HepG2 (cell line): ENCODE measurements around the gene RAB3B. TPM values are rescaled to one million over a fixed set of nuclear protein-coding genes. Genes with fewer than 3 reads are reported as not detected.
A peak's percentile ranks its signal among the peaks of the same experiment; 100 is the strongest.

ENCODE experiments used
- CHD2 ChIP-seq: IDR thresholded peaks from 2 replicates; pipeline ENCODE4 v1.6.1; 2011; ENCODE audit warnings: low read depth, low read length, improper control_type of control experiment
- FLYWCH1 ChIP-seq: sonication (generic); formaldehyde crosslinking; IDR thresholded peaks from 2 replicates; pipeline ENCODE4 v1.8.1; 2023; ENCODE audit warnings: mild to moderate bottlenecking, missing genetic modification reagents
- FOSL1 ChIP-seq: sonication (generic); formaldehyde crosslinking; IDR thresholded peaks from 2 replicates; pipeline ENCODE4 v1.9.0; 2021; ENCODE audit warnings: missing genetic modification reagents, borderline replicate concordance
- FOXK1 ChIP-seq: sonication (generic); formaldehyde crosslinking; IDR thresholded peaks from 2 replicates; pipeline ENCODE4 v1.4.0; 2020; ENCODE audit warnings: low read depth, missing genetic modification reagents, borderline replicate concordance
- FOXP1 ChIP-seq, 2 experiments: fragments of 450-650 bp in 1 of 2; IDR thresholded peaks; 2 replicates each; pipeline ENCODE4 v1.6.1; 2017 to 2018; ENCODE audit warnings: antibody characterized with exemption in 1 of 2
- GABPA ChIP-seq, 2 experiments: IDR thresholded peaks; 2 replicates each; pipeline ENCODE4 v1.6.1; 2011 to 2016; ENCODE audit warnings: low read depth in 2 of 2, low read length in 1 of 2, missing biosample characterization in 1 of 2, missing genetic modification characterization in 1 of 2
- HNF4A ChIP-seq: sonication (generic); formaldehyde crosslinking; IDR thresholded peaks from 2 replicates; pipeline ENCODE4 v1.4.0; 2020; ENCODE audit warnings: missing genetic modification reagents
- HOXA9 ChIP-seq: sonication (generic); formaldehyde crosslinking; IDR thresholded peaks from 2 replicates; pipeline ENCODE4 v1.8.1; 2022; ENCODE audit warnings: missing genetic modification reagents, mild to moderate bottlenecking, moderate library complexity, borderline replicate concordance
- MED1 ChIP-seq: sonication (generic); formaldehyde crosslinking; IDR thresholded peaks from 2 replicates; pipeline ENCODE4 v1.4.0; 2020; ENCODE audit warnings: missing genetic modification reagents
- MEIS2 ChIP-seq: sonication (generic); formaldehyde crosslinking; IDR thresholded peaks from 2 replicates; pipeline ENCODE4 v1.9.0; 2021; ENCODE audit warnings: mild to moderate bottlenecking, missing genetic modification reagents
- NR2C2 ChIP-seq: sonication (generic); formaldehyde crosslinking; IDR thresholded peaks from 2 replicates; pipeline ENCODE4 v1.4.0; 2020; ENCODE audit warnings: missing genetic modification reagents, mild to moderate bottlenecking, moderate library complexity, borderline replicate concordance
- RNF2 ChIP-seq: fragments of 450-650 bp; conservative IDR thresholded peaks from 2 replicates; pipeline ENCODE4 v1.6.1; 2016; ENCODE audit warnings: low read depth
- SP5 ChIP-seq: IDR thresholded peaks from 2 replicates; pipeline ENCODE4 v1.6.1; 2016; ENCODE audit warnings: low read depth, borderline replicate concordance
- TBL1XR1 ChIP-seq: fragments of 150-350 bp; IDR thresholded peaks from 2 replicates; pipeline ENCODE4 v1.6.1; 2014; ENCODE audit warnings: borderline replicate concordance, low read length; ENCODE audit not compliant: partially characterized antibody
- TBX2 ChIP-seq: sonication (generic); formaldehyde crosslinking; IDR thresholded peaks from 2 replicates; pipeline ENCODE4 v1.5.0; 2020; ENCODE audit warnings: missing genetic modification reagents, mild to moderate bottlenecking, borderline replicate concordance
- TCF7 ChIP-seq: sonication (generic); IDR thresholded peaks from 2 replicates; pipeline ENCODE4 v1.6.1; 2016; ENCODE audit warnings: antibody characterized with exemption, low read depth
- ZFYVE20 ChIP-seq: sonication (generic); formaldehyde crosslinking; IDR thresholded peaks from 2 replicates; pipeline ENCODE4 v1.8.0; 2023; ENCODE audit warnings: low read depth, mild to moderate bottlenecking, moderate library complexity, missing genetic modification reagents, borderline replicate concordance
- ZIK1 ChIP-seq: sonication (generic); formaldehyde crosslinking; IDR thresholded peaks from 2 replicates; pipeline ENCODE4 v1.5.0; 2020; ENCODE audit warnings: mild to moderate bottlenecking, low read depth, missing genetic modification reagents, borderline replicate concordance
- ZNF441 ChIP-seq: sonication (generic); formaldehyde crosslinking; IDR thresholded peaks from 2 replicates; pipeline ENCODE4 v1.7.0; 2021; ENCODE audit warnings: missing genetic modification reagents, borderline replicate concordance
- polyA plus RNA-seq, 8 experiments: library from polyadenylated mRNA; depleted of rRNA in 3 of 8; stranded (reverse) in 7 of 8; unstranded in 1 of 8; fragments of >200 nt; fragmentation: Illumina TruSeq in 4 of 8; extraction: Trizol in 4 of 8; gene quantifications; 2 replicates each; pipeline versions ENCODE4 v1.2.1 to v1.2.3, GENCODE V29; 2011 to 2016; ENCODE audit warnings: low read depth in 4 of 8, missing spikeins in 1 of 8, mixed read lengths in 1 of 8; ENCODE audit not compliant: insufficient read depth in 1 of 8
- total RNA-seq, 5 experiments: library from RNA; depleted of rRNA; stranded (reverse); fragments of >200 nt; fragmentation: Illumina TruSeq; extraction: Trizol; gene quantifications; 2 replicates each; pipeline ENCODE4 v1.2.3, GENCODE V29; 2016; ENCODE audit warnings: low read depth in 1 of 5
- TF ChIP-seq, protein P1 (sequence below): sonication (generic); formaldehyde crosslinking; IDR thresholded peaks from 2 replicates; pipeline ENCODE4 v1.4.0; 2020; ENCODE audit warnings: missing genetic modification reagents
- TF ChIP-seq, protein P2 (sequence below): IDR thresholded peaks from 2 replicates; pipeline ENCODE4 v1.6.1; 2012; ENCODE audit warnings: inconsistent platforms
- TF ChIP-seq, protein P3 (sequence below): sonication (generic); formaldehyde crosslinking; conservative IDR thresholded peaks from 2 replicates; pipeline ENCODE4 v1.4.0; 2020; ENCODE audit warnings: missing genetic modification reagents
- TF ChIP-seq, protein P4 (sequence below): sonication (generic); formaldehyde crosslinking; IDR thresholded peaks from 2 replicates; pipeline ENCODE4 v1.4.0; 2020; ENCODE audit warnings: missing genetic modification reagents
- TF ChIP-seq, protein P5 (sequence below): sonication (generic); formaldehyde crosslinking; IDR thresholded peaks from 2 replicates; pipeline ENCODE4 v1.9.0; 2021; ENCODE audit warnings: missing genetic modification reagents, borderline replicate concordance

Gene RAB3B
- total and polyA plus RNA-seq, 2 of the 13 experiments (the other 11 are each of a cell fraction or from before 2014, with no cell fraction given), result 1.0 to 1.2 TPM

DNA sequence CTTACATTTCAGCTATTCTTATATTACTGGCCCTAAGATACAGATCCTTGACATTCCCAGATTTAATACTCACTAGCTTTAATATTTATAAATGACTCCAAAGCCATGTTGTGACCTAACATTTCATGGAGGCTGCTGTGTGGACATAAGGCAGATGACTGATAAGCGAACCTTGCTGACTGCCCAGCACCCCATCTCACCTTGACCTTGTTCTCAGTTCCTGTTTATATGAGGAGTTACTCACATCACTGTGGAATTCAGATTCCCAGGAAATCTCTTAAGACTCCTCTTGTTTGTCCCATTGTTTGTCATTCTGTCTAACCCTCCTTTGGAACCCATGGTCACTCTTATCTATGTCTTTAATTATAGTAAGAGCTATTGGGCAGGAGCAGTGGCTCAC, 21.9 kb downstream of the RAB3B start (continued):
- TF ChIP-seq, protein P1, sequence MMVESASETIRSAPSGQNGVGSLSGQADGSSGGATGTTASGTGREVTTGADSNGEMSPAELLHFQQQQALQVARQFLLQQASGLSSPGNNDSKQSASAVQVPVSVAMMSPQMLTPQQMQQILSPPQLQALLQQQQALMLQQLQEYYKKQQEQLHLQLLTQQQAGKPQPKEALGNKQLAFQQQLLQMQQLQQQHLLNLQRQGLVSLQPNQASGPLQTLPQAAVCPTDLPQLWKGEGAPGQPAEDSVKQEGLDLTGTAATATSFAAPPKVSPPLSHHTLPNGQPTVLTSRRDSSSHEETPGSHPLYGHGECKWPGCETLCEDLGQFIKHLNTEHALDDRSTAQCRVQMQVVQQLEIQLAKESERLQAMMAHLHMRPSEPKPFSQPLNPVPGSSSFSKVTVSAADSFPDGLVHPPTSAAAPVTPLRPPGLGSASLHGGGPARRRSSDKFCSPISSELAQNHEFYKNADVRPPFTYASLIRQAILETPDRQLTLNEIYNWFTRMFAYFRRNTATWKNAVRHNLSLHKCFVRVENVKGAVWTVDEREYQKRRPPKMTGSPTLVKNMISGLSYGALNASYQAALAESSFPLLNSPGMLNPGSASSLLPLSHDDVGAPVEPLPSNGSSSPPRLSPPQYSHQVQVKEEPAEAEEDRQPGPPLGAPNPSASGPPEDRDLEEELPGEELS (CRISPR knock-in tag), result peak; percentile 60
- no peak for TF ChIP-seq MEIS2 (CRISPR knock-in tag)
- no peak for TF ChIP-seq ZFYVE20 (CRISPR knock-in tag)
- TF ChIP-seq SP5, result peak; percentile 35; the same call in 1 of the 2 replicates
- TF ChIP-seq MED1 (CRISPR knock-in tag), result peak; percentile 52; the same call in 1 of the 2 replicates
- TF ChIP-seq GABPA (IDR thresholded peaks at IDR 0.05; ENCODE audit: low read depth, low read length), result no peak
- TF ChIP-seq GABPA (CRISPR knock-in tag; IDR thresholded peaks at IDR 0.05; ENCODE audit: low read depth), result no peak
- peak; percentile 15; the same call in 1 of the 2 replicates for TF ChIP-seq TBX2 (CRISPR knock-in tag)
- peak; percentile 25; the same call in 1 of the 2 replicates for TF ChIP-seq FOSL1
- TF ChIP-seq, protein P2, sequence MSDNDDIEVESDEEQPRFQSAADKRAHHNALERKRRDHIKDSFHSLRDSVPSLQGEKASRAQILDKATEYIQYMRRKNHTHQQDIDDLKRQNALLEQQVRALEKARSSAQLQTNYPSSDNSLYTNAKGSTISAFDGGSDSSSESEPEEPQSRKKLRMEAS, result no peak
- TF ChIP-seq, protein P3, sequence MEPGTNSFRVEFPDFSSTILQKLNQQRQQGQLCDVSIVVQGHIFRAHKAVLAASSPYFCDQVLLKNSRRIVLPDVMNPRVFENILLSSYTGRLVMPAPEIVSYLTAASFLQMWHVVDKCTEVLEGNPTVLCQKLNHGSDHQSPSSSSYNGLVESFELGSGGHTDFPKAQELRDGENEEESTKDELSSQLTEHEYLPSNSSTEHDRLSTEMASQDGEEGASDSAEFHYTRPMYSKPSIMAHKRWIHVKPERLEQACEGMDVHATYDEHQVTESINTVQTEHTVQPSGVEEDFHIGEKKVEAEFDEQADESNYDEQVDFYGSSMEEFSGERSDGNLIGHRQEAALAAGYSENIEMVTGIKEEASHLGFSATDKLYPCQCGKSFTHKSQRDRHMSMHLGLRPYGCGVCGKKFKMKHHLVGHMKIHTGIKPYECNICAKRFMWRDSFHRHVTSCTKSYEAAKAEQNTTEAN (CRISPR knock-in tag), result no peak
- TF ChIP-seq TCF7, result peak; percentile 18; the same call in 1 of the 2 replicates
- peak; percentile 82; the same call in 1 of the 2 replicates for TF ChIP-seq FOXK1 (CRISPR knock-in tag)
- TF ChIP-seq HNF4A (CRISPR knock-in tag), result peak; percentile 48
- TF ChIP-seq NR2C2, result no peak
- no peak for TF ChIP-seq CHD2
- TF ChIP-seq TBL1XR1, result peak; percentile 93
- TF ChIP-seq, protein P4, sequence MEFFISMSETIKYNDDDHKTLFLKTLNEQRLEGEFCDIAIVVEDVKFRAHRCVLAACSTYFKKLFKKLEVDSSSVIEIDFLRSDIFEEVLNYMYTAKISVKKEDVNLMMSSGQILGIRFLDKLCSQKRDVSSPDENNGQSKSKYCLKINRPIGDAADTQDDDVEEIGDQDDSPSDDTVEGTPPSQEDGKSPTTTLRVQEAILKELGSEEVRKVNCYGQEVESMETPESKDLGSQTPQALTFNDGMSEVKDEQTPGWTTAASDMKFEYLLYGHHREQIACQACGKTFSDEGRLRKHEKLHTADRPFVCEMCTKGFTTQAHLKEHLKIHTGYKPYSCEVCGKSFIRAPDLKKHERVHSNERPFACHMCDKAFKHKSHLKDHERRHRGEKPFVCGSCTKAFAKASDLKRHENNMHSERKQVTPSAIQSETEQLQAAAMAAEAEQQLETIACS (CRISPR knock-in tag), result no peak
- no peak for TF ChIP-seq ZNF441 (CRISPR knock-in tag)
- TF ChIP-seq HOXA9 (CRISPR knock-in tag), result no peak
- TF ChIP-seq FLYWCH1 (CRISPR knock-in tag), result no peak
- TF ChIP-seq, protein P5, sequence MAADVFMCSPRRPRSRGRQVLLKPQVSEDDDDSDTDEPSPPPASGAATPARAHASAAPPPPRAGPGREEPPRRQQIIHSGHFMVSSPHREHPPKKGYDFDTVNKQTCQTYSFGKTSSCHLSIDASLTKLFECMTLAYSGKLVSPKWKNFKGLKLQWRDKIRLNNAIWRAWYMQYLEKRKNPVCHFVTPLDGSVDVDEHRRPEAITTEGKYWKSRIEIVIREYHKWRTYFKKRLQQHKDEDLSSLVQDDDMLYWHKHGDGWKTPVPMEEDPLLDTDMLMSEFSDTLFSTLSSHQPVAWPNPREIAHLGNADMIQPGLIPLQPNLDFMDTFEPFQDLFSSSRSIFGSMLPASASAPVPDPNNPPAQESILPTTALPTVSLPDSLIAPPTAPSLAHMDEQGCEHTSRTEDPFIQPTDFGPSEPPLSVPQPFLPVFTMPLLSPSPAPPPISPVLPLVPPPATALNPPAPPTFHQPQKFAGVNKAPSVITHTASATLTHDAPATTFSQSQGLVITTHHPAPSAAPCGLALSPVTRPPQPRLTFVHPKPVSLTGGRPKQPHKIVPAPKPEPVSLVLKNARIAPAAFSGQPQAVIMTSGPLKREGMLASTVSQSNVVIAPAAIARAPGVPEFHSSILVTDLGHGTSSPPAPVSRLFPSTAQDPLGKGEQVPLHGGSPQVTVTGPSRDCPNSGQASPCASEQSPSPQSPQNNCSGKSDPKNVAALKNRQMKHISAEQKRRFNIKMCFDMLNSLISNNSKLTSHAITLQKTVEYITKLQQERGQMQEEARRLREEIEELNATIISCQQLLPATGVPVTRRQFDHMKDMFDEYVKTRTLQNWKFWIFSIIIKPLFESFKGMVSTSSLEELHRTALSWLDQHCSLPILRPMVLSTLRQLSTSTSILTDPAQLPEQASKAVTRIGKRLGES (CRISPR knock-in tag), result no peak
- TF ChIP-seq ZIK1 (CRISPR knock-in tag), result no peak
- no peak for TF ChIP-seq FOXP1 (IDR thresholded peaks at IDR 0.05)
- peak; percentile 75 for TF ChIP-seq FOXP1 (CRISPR knock-in tag; IDR thresholded peaks at IDR 0.05)
- no peak for TF ChIP-seq RNF2
